SH-SY5Y (cell line): ENCODE data around the gene OLFM1.

ENCODE experiments used
- GATA2 ChIP-seq: IDR thresholded peaks from 2 replicates; pipeline ENCODE4 v1.6.1; 2011; ENCODE audit warnings: mild to moderate bottlenecking, low read depth, low read length
- GATA3 ChIP-seq: IDR thresholded peaks from 2 replicates; pipeline ENCODE4 v1.6.1; 2011; ENCODE audit warnings: low read depth, mild to moderate bottlenecking, low read length, moderate library complexity

DNA sequence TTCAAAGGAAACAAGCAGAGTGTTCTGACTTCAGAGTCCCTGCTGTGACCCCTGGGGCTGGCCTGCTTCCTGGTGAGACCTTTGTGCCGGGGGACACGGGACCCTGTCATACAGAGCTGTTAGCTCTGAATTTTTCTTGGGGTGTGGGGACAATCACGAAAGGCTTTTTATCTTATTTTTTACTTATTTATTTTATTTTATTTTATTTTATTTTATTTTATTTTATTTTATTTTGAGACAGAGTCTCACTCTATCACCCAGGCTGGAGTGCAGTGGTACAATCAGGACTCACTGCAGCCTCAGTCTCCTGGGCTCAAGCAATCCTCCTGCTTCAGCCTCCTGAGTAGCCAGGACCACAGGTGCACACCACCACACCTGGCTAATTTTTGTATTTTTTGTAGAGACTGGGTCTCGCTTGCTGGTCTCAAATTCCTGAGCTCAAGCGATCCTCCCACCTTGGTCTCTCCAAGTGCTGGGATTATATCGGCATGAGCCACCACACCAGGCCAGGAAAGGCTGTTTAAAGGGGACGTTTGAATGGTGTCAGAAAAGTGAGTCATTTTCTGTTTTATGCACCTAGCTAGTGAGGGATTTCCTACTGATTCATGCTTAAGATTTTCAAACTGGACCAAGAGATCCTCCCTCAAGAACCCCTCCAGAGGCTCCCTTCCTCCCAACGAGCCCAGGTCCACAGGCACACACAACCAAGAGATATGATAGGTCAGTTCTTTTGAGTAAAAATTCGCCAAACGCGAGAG lies 75.7 kb downstream of the OLFM1 start:
- TF ChIP-seq GATA3 (no peak), GATA2 (no peak)
